Measurements from ENCODE around the gene SUPT6H. TPM values are rescaled to one million over a fixed set of nuclear protein-coding genes. Genes with fewer than 3 reads are reported as not detected.
A peak's percentile ranks its signal among the peaks of the same experiment; 100 is the strongest.

SUPT6H gene
- total and polyA plus RNA-seq, 9 of the 15 experiments (the other 6 are each of a cell fraction or from before 2014, with no cell fraction given): 1.7 to 77.7 (median 49.2) TPM

DNA sequence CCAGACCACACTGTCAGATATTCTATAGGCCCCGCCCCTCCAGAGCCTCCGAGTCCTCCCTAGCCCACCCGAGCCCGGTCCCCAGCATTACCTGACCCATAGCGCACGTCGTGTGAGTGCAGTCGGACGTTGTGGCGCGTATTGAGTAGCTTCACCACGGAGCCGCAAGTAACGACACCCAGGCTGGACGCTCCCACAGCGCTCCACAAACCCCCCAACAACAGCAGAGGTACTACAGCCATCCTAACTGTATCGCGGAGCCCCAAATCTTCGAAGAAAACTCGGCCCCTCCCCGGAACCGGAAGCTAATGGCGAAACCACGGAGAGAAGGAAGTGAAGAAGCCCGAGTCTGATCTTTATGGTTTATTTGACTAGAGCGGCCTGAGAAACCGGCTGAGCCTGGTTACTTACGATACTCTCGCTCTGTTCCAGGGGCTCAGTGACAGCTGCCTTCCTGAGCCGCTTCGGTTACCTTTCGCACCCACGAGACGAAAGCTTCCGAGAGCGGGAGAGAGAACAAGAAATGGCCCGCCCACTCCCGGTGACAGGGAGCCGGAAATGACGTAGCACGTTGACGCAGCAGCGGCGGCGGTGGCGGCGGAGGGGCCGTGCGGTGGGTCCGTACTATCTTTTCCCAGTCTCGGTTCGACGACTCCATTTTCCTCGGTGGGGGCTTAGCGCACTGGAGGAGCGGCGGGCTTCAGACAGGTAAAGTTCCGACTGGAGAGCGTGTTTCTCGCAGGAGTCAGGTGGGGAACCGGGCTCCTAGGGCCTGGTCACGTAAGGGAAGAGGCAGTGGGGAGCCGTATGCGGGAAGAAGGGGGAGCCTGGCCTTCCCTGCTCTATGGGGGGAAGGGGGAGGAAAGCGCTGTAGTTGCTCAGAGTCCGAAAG, at the start of gene SUPT6H, which contains the start of gene SDF2 (continued):
- TF ChIP-seq, protein P1, sequence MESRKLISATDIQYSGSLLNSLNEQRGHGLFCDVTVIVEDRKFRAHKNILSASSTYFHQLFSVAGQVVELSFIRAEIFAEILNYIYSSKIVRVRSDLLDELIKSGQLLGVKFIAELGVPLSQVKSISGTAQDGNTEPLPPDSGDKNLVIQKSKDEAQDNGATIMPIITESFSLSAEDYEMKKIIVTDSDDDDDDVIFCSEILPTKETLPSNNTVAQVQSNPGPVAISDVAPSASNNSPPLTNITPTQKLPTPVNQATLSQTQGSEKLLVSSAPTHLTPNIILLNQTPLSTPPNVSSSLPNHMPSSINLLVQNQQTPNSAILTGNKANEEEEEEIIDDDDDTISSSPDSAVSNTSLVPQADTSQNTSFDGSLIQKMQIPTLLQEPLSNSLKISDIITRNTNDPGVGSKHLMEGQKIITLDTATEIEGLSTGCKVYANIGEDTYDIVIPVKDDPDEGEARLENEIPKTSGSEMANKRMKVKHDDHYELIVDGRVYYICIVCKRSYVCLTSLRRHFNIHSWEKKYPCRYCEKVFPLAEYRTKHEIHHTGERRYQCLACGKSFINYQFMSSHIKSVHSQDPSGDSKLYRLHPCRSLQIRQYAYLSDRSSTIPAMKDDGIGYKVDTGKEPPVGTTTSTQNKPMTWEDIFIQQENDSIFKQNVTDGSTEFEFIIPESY (CRISPR knock-in tag; IDR thresholded peaks at IDR 0.05): 0 out of 2 replicates have a peak, but pooled peaks have one; percentile 53
- peak; percentile 22 to 88 (median 40) for TF ChIP-seq YY1 (IDR thresholded peaks at IDR 0.05; ENCODE audit: borderline replicate concordance in 1 of 3, control insufficient read depth in 1 of 3, extremely low read depth in 1 of 3, insufficient read depth in 3 of 3, insufficient read length in 1 of 3, insufficient replicate concordance in 2 of 3, low read depth in 1 of 3, low read length in 2 of 3)
- TF ChIP-seq RNF2 (IDR thresholded peaks at IDR 0.05): 0 out of 2 replicates have a peak, but pooled peaks have one; percentile 18
- TF ChIP-seq CC2D1A (IDR thresholded peaks at IDR 0.05): 0 out of 2 replicates have a peak, but pooled peaks have one; percentile 22
- peak; percentile 43; the same call in 1 of the 2 replicates for TF ChIP-seq SMARCA4 (IDR thresholded peaks at IDR 0.05)
- TF ChIP-seq RCOR1 (IDR thresholded peaks at IDR 0.05; ENCODE audit: borderline replicate concordance in 1 of 2, low read depth in 2 of 2, low read length in 2 of 2): no peak
- TF ChIP-seq NR2C2 (CRISPR knock-in tag; IDR thresholded peaks at IDR 0.05): peak; percentile 50; the same call in 1 of the 2 replicates
- peak; percentile 70; the same call in 1 of the 2 replicates for TF ChIP-seq NR2C2 (tag; IDR thresholded peaks at IDR 0.05)
- TF ChIP-seq MBD2 (IDR thresholded peaks at IDR 0.05; ENCODE audit: borderline replicate concordance, low read depth): peak; percentile 83; the same call in 1 of the 2 replicates
- peak; percentile 86 for TF ChIP-seq ETV5 (CRISPR knock-in tag; IDR thresholded peaks at IDR 0.05; ENCODE audit: low read depth)
- TF ChIP-seq NR4A1 (CRISPR knock-in tag; IDR thresholded peaks at IDR 0.05): 0 out of 2 replicates have a peak, but pooled peaks have one; percentile 19
- TF ChIP-seq NR4A1 (tag; IDR thresholded peaks at IDR 0.05): no peak
- TF ChIP-seq CBX1 (IDR thresholded peaks at IDR 0.05; ENCODE audit: low read depth): peak; percentile 86; the same call in 1 of the 2 replicates
- peak; percentile 87; the same call in 1 of the 2 replicates for TF ChIP-seq NBN (IDR thresholded peaks at IDR 0.05; ENCODE audit: low read depth)
- no peak for TF ChIP-seq ZNF717 (CRISPR knock-in tag; IDR thresholded peaks at IDR 0.05)
- TF ChIP-seq SRSF1 (IDR thresholded peaks at IDR 0.05; ENCODE audit: low read depth, low read length): no peak
- peak; percentile 62; the same call in 1 of the 2 replicates for TF ChIP-seq NCOA1 (IDR thresholded peaks at IDR 0.05; ENCODE audit: low read depth)
- TF ChIP-seq PCBP2 (IDR thresholded peaks at IDR 0.05; ENCODE audit: low read depth, low read length, poor library complexity, severe bottlenecking): no peak
- 0 out of 4 replicates have a peak, but pooled peaks of 1 of the 2 experiments have one; percentile 54 for TF ChIP-seq ARNT (IDR thresholded peaks at IDR 0.05)
- no peak for TF ChIP-seq SREBF2 (CRISPR knock-in tag; IDR thresholded peaks at IDR 0.05)
- peak in 1 of 2 experiments; percentile 52; a peak in 1 of 4 replicates for TF ChIP-seq ETV6 (IDR thresholded peaks at IDR 0.05; ENCODE audit: borderline replicate concordance in 1 of 2, low read depth in 2 of 2, low read length in 1 of 2)
- 0 out of 2 replicates have a peak, but pooled peaks have one; percentile 51 for TF ChIP-seq ETV6 (CRISPR knock-in tag; IDR thresholded peaks at IDR 0.05; ENCODE audit: borderline replicate concordance)
- no peak for TF ChIP-seq WHSC1 (IDR thresholded peaks at IDR 0.05; ENCODE audit: low read length)

Measured in K562 (cell line).